Spleen (tissue), 11 donors: ENCODE results near the gene HSPA4. TPM values are rescaled to one million over a fixed set of nuclear protein-coding genes. Genes with fewer than 3 reads are reported as not detected.

Source experiments
- DNase-seq: peaks from one replicate; pipeline ENCODE4 v3.0.0-alpha.2; 2020
- H3K27ac ChIP-seq, 8 donors: fragments of 200-600 bp; sonication (generic) in 7 of 8; 1 replicate in 4 of 8; 2 replicates in 4 of 8; pipeline versions ENCODE4 v1.5.0 to v1.8.0; 2016 to 2021; ENCODE audit warnings: inconsistent platforms in 4 of 8, mild to moderate bottlenecking in 4 of 8, moderate library complexity in 1 of 8
- H3K27me3 ChIP-seq, 7 donors: fragments of 200-600 bp; sonication (generic) in 6 of 7; replicated peaks in 1 of 7; 1 replicate in 4 of 7; 2 replicates in 3 of 7; pipeline versions ENCODE4 v1.5.0 to v1.8.0; 2016 to 2021; ENCODE audit warnings: inconsistent platforms in 3 of 7, mild to moderate bottlenecking in 1 of 7
- H3K36me3 ChIP-seq, 6 donors: fragments of 200-600 bp; sonication (generic) in 5 of 6; 1 replicate in 4 of 6; 2 replicates in 2 of 6; pipeline versions ENCODE4 v1.5.0 to v1.8.0; 2016 to 2021; ENCODE audit warnings: inconsistent platforms in 2 of 6
- H3K4me1 ChIP-seq, 6 donors: fragments of 200-600 bp; sonication (generic) in 5 of 6; 1 replicate in 3 of 6; 2 replicates in 3 of 6; pipeline versions ENCODE4 v1.5.0 to v1.8.0; 2016 to 2021; ENCODE audit warnings: inconsistent platforms in 3 of 6
- H3K4me3 ChIP-seq, 8 donors: fragments of 200-600 bp; sonication (generic) in 7 of 8; 1 replicate in 4 of 8; 2 replicates in 4 of 8; pipeline versions ENCODE4 v1.5.0 to v1.8.0; 2016 to 2021; ENCODE audit warnings: inconsistent platforms in 4 of 8, mild to moderate bottlenecking in 4 of 8, moderate library complexity in 2 of 8
- H3K9me3 ChIP-seq, 8 donors: fragments of 200-600 bp; sonication (generic) in 7 of 8; 1 replicate in 4 of 8; 2 replicates in 4 of 8; pipeline versions ENCODE4 v1.5.0 to v1.8.0; 2016 to 2021; ENCODE audit warnings: inconsistent platforms in 4 of 8
- POLR2A ChIP-seq, 3 donors: fragments of 450-650 bp; IDR thresholded peaks; one replicate each; pipeline ENCODE4 v1.5.1; 2017; ENCODE audit warnings: antibody characterized with exemption in 3 of 3, mild to moderate bottlenecking in 1 of 3
- POLR2AphosphoS5 ChIP-seq, 3 donors: sonication (generic); formaldehyde crosslinking; IDR thresholded peaks; one replicate each; pipeline ENCODE4 v1.5.1; 2017; ENCODE audit warnings: antibody characterized with exemption in 3 of 3
- WGBS, 5 donors: extraction: QIAGEN DNeasy Blood & Tissue Kit in 3 of 5; methylation state at CpG; one replicate each; pipeline versions ENCODE4 v1.1.5 to v1.1.7; 2013 to 2018; 5-methylcytosine and 5-hydroxymethylcytosine counted together
- intact Hi-C: fragments of 100-400 bp; cut with DNase I; formaldehyde crosslinking; loops from one replicate; pipeline ENCODE4 v1.15.0; 2023; ENCODE audit warnings: low total_unique reads
- polyA plus RNA-seq, 3 donors: library from polyadenylated mRNA; stranded (reverse); fragments of 200-250 nt; gene quantifications; one replicate each; pipeline ENCODE4 v1.2.1, GENCODE V29; 2013
- total RNA-seq, 7 donors: library from RNA; depleted of rRNA in 3 of 7; stranded (reverse); fragments of >200 nt in 3 of 7; fragmentation: NEBNext Ultra II Directional in 4 of 7; extraction: Animal tissue kit (Norgen Biotek cat#: 25700) in 4 of 7; gene quantifications; one replicate each; pipeline versions ENCODE4 v1.1.0 to v1.2.1, GENCODE V29; 2016 to 2021
- TF ChIP-seq, protein P1 (sequence below), 11 experiments: fragments of 200-600 bp in 7 of 11; fragments of 450-650 bp in 4 of 11; sonication (generic) in 4 of 11; IDR thresholded peaks in 8 of 11; conservative IDR thresholded peaks in 3 of 11; 1 replicate in 7 of 11; 2 replicates in 4 of 11; pipeline versions ENCODE4 v1.4.0 to v1.8.0; 2016 to 2021; ENCODE audit warnings: antibody characterized with exemption in 11 of 11, inconsistent platforms in 4 of 11, mild to moderate bottlenecking in 1 of 11
- donor health status: healthy with polysubstance abuse.
- donor health status: DM: no; HTN: no; CAD: no; lungs with moderate emphysema.
- donor health status: DM: no; HTN: no; CAD: no.
- donor health status: Bipolar disorder and iron deficiency.
- donor health status: healthy.
- donor health status: DM: no; HTN: no; CAD: no.
- donor health status: DM: yes; HTN: yes; CAD: no.

The HSPA4 gene
- total and polyA plus RNA-seq, 10 donors, result 38.0 to 74.6 (median 60.0) TPM

GRCh38 chr5:133114166-133114932 lies 62.5 kb downstream of the HSPA4 start:
- no peak for DNase-seq
- peaks cover 0 to 9% (median 7%) of the 10 kb centered on the region in 6 donors for H3K4me1 ChIP-seq
- no peaks in the 10 kb centered on the region for H3K36me3 ChIP-seq
- TF ChIP-seq, protein P1, sequence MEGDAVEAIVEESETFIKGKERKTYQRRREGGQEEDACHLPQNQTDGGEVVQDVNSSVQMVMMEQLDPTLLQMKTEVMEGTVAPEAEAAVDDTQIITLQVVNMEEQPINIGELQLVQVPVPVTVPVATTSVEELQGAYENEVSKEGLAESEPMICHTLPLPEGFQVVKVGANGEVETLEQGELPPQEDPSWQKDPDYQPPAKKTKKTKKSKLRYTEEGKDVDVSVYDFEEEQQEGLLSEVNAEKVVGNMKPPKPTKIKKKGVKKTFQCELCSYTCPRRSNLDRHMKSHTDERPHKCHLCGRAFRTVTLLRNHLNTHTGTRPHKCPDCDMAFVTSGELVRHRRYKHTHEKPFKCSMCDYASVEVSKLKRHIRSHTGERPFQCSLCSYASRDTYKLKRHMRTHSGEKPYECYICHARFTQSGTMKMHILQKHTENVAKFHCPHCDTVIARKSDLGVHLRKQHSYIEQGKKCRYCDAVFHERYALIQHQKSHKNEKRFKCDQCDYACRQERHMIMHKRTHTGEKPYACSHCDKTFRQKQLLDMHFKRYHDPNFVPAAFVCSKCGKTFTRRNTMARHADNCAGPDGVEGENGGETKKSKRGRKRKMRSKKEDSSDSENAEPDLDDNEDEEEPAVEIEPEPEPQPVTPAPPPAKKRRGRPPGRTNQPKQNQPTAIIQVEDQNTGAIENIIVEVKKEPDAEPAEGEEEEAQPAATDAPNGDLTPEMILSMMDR (IDR thresholded peaks at IDR 0.05 in 8 of 11, conservative IDR thresholded peaks at IDR 0.05 in 3 of 11), result no peak
- TF ChIP-seq POLR2AphosphoS5 (IDR thresholded peaks at IDR 0.05) (no peak), POLR2A (IDR thresholded peaks at IDR 0.05) (no peak)
- 89 to 94% (median 91%) methylated on average over 14 of the region's 14 CpGs for WGBS, 5 donors
- no peak overlapping the region for H3K27ac ChIP-seq
- intact Hi-C loops, result no loop called here
- no peak overlapping the region for H3K4me3 ChIP-seq
- no peaks in the 10 kb centered on the region for H3K27me3 ChIP-seq
- H3K9me3 ChIP-seq, result no peaks in the 10 kb centered on the region

- H3K36me3 ChIP-seq, result no peaks in the 10 kb centered on the region
- H3K27me3 ChIP-seq, result no peaks in the 10 kb centered on the region
- TF ChIP-seq POLR2A (IDR thresholded peaks at IDR 0.05) (no peak), POLR2AphosphoS5 (IDR thresholded peaks at IDR 0.05) (no peak)
- TF ChIP-seq, protein P1 (IDR thresholded peaks at IDR 0.05 in 8 of 11, conservative IDR thresholded peaks at IDR 0.05 in 3 of 11), result no peak
- no peaks in the 10 kb centered on the region for H3K9me3 ChIP-seq
- 70 to 95% (median 89%) methylated on average over 1 of the region's 1 CpG for WGBS, 5 donors
- peaks cover 0 to 9% (median 7%) of the 10 kb centered on the region in 6 donors for H3K4me1 ChIP-seq
- intact Hi-C loops, result no loop called here
- no peak overlapping the region for H3K27ac ChIP-seq
- no peak for DNase-seq
- no peak overlapping the region for H3K4me3 ChIP-seq
Observed at GRCh38 chr5:133114933-133115310, 63.1 kb downstream of the HSPA4 start.

DNA sequence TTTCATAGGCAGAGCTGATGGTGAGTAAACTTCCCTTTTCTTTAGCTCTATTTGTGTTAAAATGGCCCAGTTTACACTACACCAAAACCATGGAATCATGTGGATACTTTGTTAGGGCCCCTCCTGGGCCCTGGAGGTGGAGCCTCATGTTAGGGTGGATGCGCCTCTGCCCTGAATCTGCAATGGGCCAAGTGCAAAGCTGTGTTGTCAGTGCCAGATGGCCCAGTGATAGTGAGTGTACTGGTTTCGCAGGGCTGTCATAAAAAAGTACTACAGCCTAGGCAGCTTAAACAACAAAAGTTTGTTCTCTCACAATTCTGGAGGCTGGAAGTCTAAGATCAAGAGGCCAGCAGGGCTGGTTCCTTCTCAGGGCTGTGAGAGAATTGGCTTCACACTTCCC lies 64.8 kb downstream of the HSPA4 start:
- Histone ChIP-seq H3K4me3 (no peak overlapping the region), H3K27ac (no peak overlapping the region), H3K9me3 (no peaks in the 10 kb centered on the region), H3K27me3 (no peaks in the 10 kb centered on the region), H3K36me3 (no peaks in the 10 kb centered on the region), H3K4me1 (no peaks in the 10 kb centered on the region)
- intact Hi-C loops, result no loop called here
- WGBS, 5 donors, result 69 to 100% (median 92%) methylated on average over 2 of the region's 2 CpGs
- no peak for TF ChIP-seq POLR2A (IDR thresholded peaks at IDR 0.05)
- no peak for TF ChIP-seq POLR2AphosphoS5 (IDR thresholded peaks at IDR 0.05)
- TF ChIP-seq, protein P1 (IDR thresholded peaks at IDR 0.05 in 8 of 11, conservative IDR thresholded peaks at IDR 0.05 in 3 of 11), result no peak
- DNase-seq, result no peak

GRCh38 chr5:133117166-133117911 lies 65.5 kb downstream of the HSPA4 start:
- H3K4me1 ChIP-seq, result no peaks in the 10 kb centered on the region
- H3K27me3 ChIP-seq, result no peaks in the 10 kb centered on the region
- 82 to 90% (median 86%) methylated on average over 10 of the region's 10 CpGs for WGBS, 5 donors
- H3K27ac ChIP-seq, result no peak overlapping the region
- intact Hi-C loops, result no loop called here
- no peak for DNase-seq
- no peak overlapping the region for H3K4me3 ChIP-seq
- no peaks in the 10 kb centered on the region for H3K36me3 ChIP-seq
- H3K9me3 ChIP-seq, result no peaks in the 10 kb centered on the region
- TF ChIP-seq POLR2A (IDR thresholded peaks at IDR 0.05) (no peak), POLR2AphosphoS5 (IDR thresholded peaks at IDR 0.05) (no peak)
- TF ChIP-seq, protein P1 (IDR thresholded peaks at IDR 0.05 in 8 of 11, conservative IDR thresholded peaks at IDR 0.05 in 3 of 11), result no peak
